GM12878 (cell line): ENCODE results near the gene DGAT2. TPM values are rescaled to one million over a fixed set of nuclear protein-coding genes. Genes with fewer than 3 reads are reported as not detected.

ENCODE experiments used
- ATAC-seq: fragments of 200-7000 bp; cut with Tn5 transposase; 3 replicates; pipeline ENCODE4 v1.9.1; 2020; ENCODE audit warnings: mild to moderate bottlenecking, moderate library complexity
- BruUV-seq: library from RNA; stranded (reverse); fragments of 400-500 nt; replicated peaks from 2 replicates; lab custom pipeline; 2021; lab: Mats Ljungman, UMichigan
- CTCF ChIA-PET: fragments of 300-600 bp; sonication (Branson Sonifier 250); formaldehyde crosslinking; extraction: SDS; loops from one replicate; lab custom pipeline; 2021; ENCODE audit warnings: inconsistent platforms; lab: Yijun Ruan, JAX
- POLR2A ChIA-PET: fragments of 350-600 bp; formaldehyde crosslinking; extraction: SDS; loops from one replicate; lab custom pipeline; 2021; ENCODE audit warnings: inconsistent platforms; lab: Charles Lee
- RAD21 ChIA-PET: fragments of 300-600 bp; sonication (Branson Sonifier 250); formaldehyde crosslinking; loops from one replicate; lab custom pipeline; 2023; ENCODE audit warnings: antibody characterized with exemption; ENCODE audit not compliant: unreplicated experiment; lab: Charles Lee
- SMC1A ChIA-PET: fragments of 300-600 bp; sonication (Branson Sonifier 250); formaldehyde crosslinking; loops from one replicate; lab custom pipeline; 2023; ENCODE audit not compliant: unreplicated experiment, uncharacterized antibody; lab: Charles Lee
- DNase-seq: peaks from one replicate; pipeline ENCODE4 v3.0.0-alpha.2; 2011; ENCODE audit warnings: low read depth, low spot score
- FAIRE-seq: peaks from 3 replicates; lab custom pipeline; 2011; peaks lifted over from hg19 to GRCh38; lab: Jason Lieb, UNC
- H2AFZ ChIP-seq: 2 replicates; pipeline ENCODE4 v1.6.0; 2011; ENCODE audit warnings: low read depth, low read length, control low read depth; ENCODE audit not compliant: control insufficient read depth
- H3K27ac ChIP-seq: 2 replicates; pipeline ENCODE4 v1.5.1; 2011; ENCODE audit warnings: control low read depth; ENCODE audit not compliant: control insufficient read depth, insufficient read depth
- H3K27me3 ChIP-seq, 2 experiments: replicated peaks in 1 of 2; 2 replicates each; pipeline versions ENCODE4 v1.6.0 to v1.6.1; 2011; ENCODE audit warnings: low read length in 1 of 2; ENCODE audit not compliant: control insufficient read depth in 2 of 2, insufficient read depth in 2 of 2
- H3K36me3 ChIP-seq, 2 experiments: 2 replicates each; pipeline ENCODE4 v1.5.1; 2011; ENCODE audit warnings: low read length in 1 of 2; ENCODE audit not compliant: control insufficient read depth in 2 of 2, insufficient read depth in 2 of 2
- H3K4me1 ChIP-seq: 2 replicates; pipeline ENCODE4 v1.6.1; 2011; ENCODE audit warnings: mild to moderate bottlenecking, low read length, moderate library complexity, mixed read lengths; ENCODE audit not compliant: control insufficient read depth, insufficient read depth
- H3K4me2 ChIP-seq: 2 replicates; pipeline ENCODE4 v1.6.0; 2011; ENCODE audit warnings: control low read depth; ENCODE audit not compliant: control insufficient read depth, insufficient read depth
- H3K4me3 ChIP-seq: fragments of 200-600 bp; sonication (generic); 2 replicates; pipeline ENCODE4 v1.5.1; 2016
- H3K79me2 ChIP-seq: 2 replicates; pipeline ENCODE4 v1.6.0; 2011; ENCODE audit warnings: low read length; ENCODE audit not compliant: control insufficient read depth, insufficient read depth
- H3K9ac ChIP-seq: 2 replicates; pipeline ENCODE4 v1.8.0; 2011; ENCODE audit warnings: low read length, control low read depth, mixed read lengths; ENCODE audit not compliant: control insufficient read depth, insufficient read depth
- H3K9me3 ChIP-seq: replicated peaks from 3 replicates; pipeline ENCODE4 v1.5.1; 2011; ENCODE audit warnings: mild to moderate bottlenecking, low read length; ENCODE audit not compliant: control insufficient read depth, insufficient read depth
- H4K20me1 ChIP-seq: 2 replicates; pipeline ENCODE4 v1.6.0; 2011; ENCODE audit not compliant: control insufficient read depth, insufficient read depth
- ATF7 ChIP-seq: fragments of 450-650 bp; IDR thresholded peaks from 2 replicates; pipeline ENCODE4 v1.6.1; 2016; ENCODE audit warnings: low read depth, mild to moderate bottlenecking
- CHD2 ChIP-seq: IDR thresholded peaks from 2 replicates; pipeline ENCODE4 v1.6.1; 2011; ENCODE audit warnings: low read depth, low read length, improper control_type of control experiment, borderline replicate concordance
- CTCF ChIP-seq, 3 experiments: IDR thresholded peaks in 2 of 3; conservative IDR thresholded peaks in 1 of 3; 2 replicates each; pipeline ENCODE4 v1.5.1; 2011; ENCODE audit warnings: low read depth in 3 of 3, low read length in 3 of 3, mild to moderate bottlenecking in 3 of 3, control low read depth in 2 of 3, moderate library complexity in 2 of 3, inconsistent platforms in 1 of 3, mixed read lengths in 1 of 3; ENCODE audit not compliant: control insufficient read depth in 2 of 3, insufficient read depth in 1 of 3; ENCODE audit errors: extremely low read depth in 1 of 3
- EED ChIP-seq: sonication (generic); IDR thresholded peaks from 2 replicates; pipeline ENCODE4 v1.6.1; 2016; ENCODE audit warnings: antibody characterized with exemption, low read depth
- FOXM1 ChIP-seq: IDR thresholded peaks from 2 replicates; pipeline ENCODE4 v1.6.1; 2012; ENCODE audit warnings: low read depth, mild to moderate bottlenecking, inconsistent platforms, low read length, moderate library complexity
- IKZF1 ChIP-seq: fragments of 450-650 bp; conservative IDR thresholded peaks from 2 replicates; pipeline ENCODE4 v1.6.1; 2017; ENCODE audit warnings: antibody characterized with exemption, mild to moderate bottlenecking
- MYB ChIP-seq: fragments of 150-350 bp; IDR thresholded peaks from 2 replicates; pipeline ENCODE4 v1.6.1; 2014; ENCODE audit warnings: mild to moderate bottlenecking, low read depth, low read length, borderline replicate concordance
- NFYA ChIP-seq: IDR thresholded peaks from 2 replicates; pipeline ENCODE4 v1.6.1; 2011; ENCODE audit warnings: low read depth, mild to moderate bottlenecking, low read length, improper control_type of control experiment, borderline replicate concordance
- ZNF217 ChIP-seq: fragments of 450-650 bp; IDR thresholded peaks from 2 replicates; pipeline ENCODE4 v1.6.1; 2017; ENCODE audit warnings: antibody characterized with exemption, mild to moderate bottlenecking
- ZSCAN29 ChIP-seq: fragments of 450-650 bp; IDR thresholded peaks from 2 replicates; pipeline ENCODE4 v1.6.1; 2017; ENCODE audit warnings: mild to moderate bottlenecking, moderate library complexity
- WGBS: methylation state at CpG from one replicate; pipeline ENCODE4 v1.1.6; 2016; ENCODE audit warnings: low lambda C conversion rate; ENCODE audit not compliant: insufficient replicate concordance, insufficient coverage; ENCODE audit errors: missing lambda C conversion rate; 5-methylcytosine and 5-hydroxymethylcytosine counted together
- in situ Hi-C: fragments of 300-500 bp; cut with MboI; formaldehyde crosslinking; loops from 9 replicates; pipeline ENCODE4 v1.14.3; 2018; ENCODE audit warnings: mixed read lengths
- intact Hi-C: fragments of 100-400 bp; cut with micrococcal nuclease; formaldehyde crosslinking; loops from one replicate; pipeline ENCODE4 v1.14.2; 2022; ENCODE audit not compliant: unreplicated experiment
- polyA plus RNA-seq, 11 experiments: library from polyadenylated mRNA; depleted of rRNA in 4 of 11; unstranded in 6 of 11; stranded (reverse) in 5 of 11; fragments of >200 nt; fragmentation: Nextera tagmentation in 4 of 11; fragmentation: Illumina TruSeq in 1 of 11; extraction: Ambion mirVana in 4 of 11; extraction: Trizol in 1 of 11; gene quantifications; 1 replicate in 1 of 11; 2 replicates in 10 of 11; pipeline versions ENCODE4 v1.2.1 to v1.2.3, GENCODE V29; 2011 to 2016; ENCODE audit warnings: inconsistent platforms in 2 of 11, missing spikeins in 2 of 11, low read depth in 1 of 11
- total RNA-seq, 4 experiments: library from RNA; depleted of rRNA in 3 of 4; stranded (reverse); fragments of >200 nt in 3 of 4; fragmentation: Illumina TruSeq in 1 of 4; extraction: Trizol in 1 of 4; gene quantifications; 2 replicates each; pipeline versions ENCODE4 v1.2.1 to v1.2.3, GENCODE V29; 2013 to 2021
- TF ChIP-seq, protein P1 (sequence below): fragments of 450-650 bp; IDR thresholded peaks from 2 replicates; pipeline ENCODE4 v1.6.1; 2017; ENCODE audit warnings: antibody characterized with exemption, mild to moderate bottlenecking, moderate library complexity
- TF ChIP-seq, protein P2 (sequence below): IDR thresholded peaks from 2 replicates; pipeline ENCODE4 v1.6.1; 2011; ENCODE audit warnings: low read depth, low read length, improper control_type of control experiment, borderline replicate concordance
- TF ChIP-seq, protein P3 (sequence below): IDR thresholded peaks from 2 replicates; pipeline ENCODE4 v1.6.1; 2012; ENCODE audit warnings: mild to moderate bottlenecking, low read depth, low read length

Gene DGAT2
- total and polyA plus RNA-seq, 10 of the 15 experiments (the other 5 are each of a cell fraction or from before 2014, with no cell fraction given), result 5.1 to 25.9 (median 17.6) TPM

- Histone ChIP-seq H3K4me3 (no peak overlapping the region), H3K9me3 (no peaks in the 10 kb centered on the region), H3K79me2 (no peaks in the 10 kb centered on the region), H2AFZ (no peak overlapping the region), H3K4me2 (no peak overlapping the region), H3K36me3 (no peaks in the 10 kb centered on the region; a peak in 2 of 4 replicates), H3K27me3 (no peaks in the 10 kb centered on the region), H3K4me1 (no peaks in the 10 kb centered on the region), H4K20me1 (no peaks in the 10 kb centered on the region), H3K9ac (no peak overlapping the region), H3K27ac (no peak overlapping the region)
- FAIRE-seq, result no peak
- ChIA-PET POLR2A (no interaction called here), SMC1A (no interaction called here), RAD21 (no interaction called here), CTCF (interaction anchor here (3.3 kb wide), 1 partner anchor 19 kb away, joined by 16 read pairs; no protein-coding TSS in a partner anchor)
- no peak for DNase-seq
- in situ Hi-C loops (no loop called here), intact Hi-C loops (no loop called here)
- no peak for ATAC-seq
- 76% methylated on average over 4 of the region's 4 CpGs for WGBS
- BruUV-seq, result no TSS peak
- TF ChIP-seq, protein P1, sequence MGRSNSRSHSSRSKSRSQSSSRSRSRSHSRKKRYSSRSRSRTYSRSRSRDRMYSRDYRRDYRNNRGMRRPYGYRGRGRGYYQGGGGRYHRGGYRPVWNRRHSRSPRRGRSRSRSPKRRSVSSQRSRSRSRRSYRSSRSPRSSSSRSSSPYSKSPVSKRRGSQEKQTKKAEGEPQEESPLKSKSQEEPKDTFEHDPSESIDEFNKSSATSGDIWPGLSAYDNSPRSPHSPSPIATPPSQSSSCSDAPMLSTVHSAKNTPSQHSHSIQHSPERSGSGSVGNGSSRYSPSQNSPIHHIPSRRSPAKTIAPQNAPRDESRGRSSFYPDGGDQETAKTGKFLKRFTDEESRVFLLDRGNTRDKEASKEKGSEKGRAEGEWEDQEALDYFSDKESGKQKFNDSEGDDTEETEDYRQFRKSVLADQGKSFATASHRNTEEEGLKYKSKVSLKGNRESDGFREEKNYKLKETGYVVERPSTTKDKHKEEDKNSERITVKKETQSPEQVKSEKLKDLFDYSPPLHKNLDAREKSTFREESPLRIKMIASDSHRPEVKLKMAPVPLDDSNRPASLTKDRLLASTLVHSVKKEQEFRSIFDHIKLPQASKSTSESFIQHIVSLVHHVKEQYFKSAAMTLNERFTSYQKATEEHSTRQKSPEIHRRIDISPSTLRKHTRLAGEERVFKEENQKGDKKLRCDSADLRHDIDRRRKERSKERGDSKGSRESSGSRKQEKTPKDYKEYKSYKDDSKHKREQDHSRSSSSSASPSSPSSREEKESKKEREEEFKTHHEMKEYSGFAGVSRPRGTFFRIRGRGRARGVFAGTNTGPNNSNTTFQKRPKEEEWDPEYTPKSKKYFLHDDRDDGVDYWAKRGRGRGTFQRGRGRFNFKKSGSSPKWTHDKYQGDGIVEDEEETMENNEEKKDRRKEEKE, result no peak
- TF ChIP-seq CHD2 (no peak), EED (no peak), CTCF (IDR thresholded peaks at IDR 0.05 in 2 of 3, conservative IDR thresholded peaks at IDR 0.05 in 1 of 3; ENCODE audit: control insufficient read depth in 2 of 3, extremely low read depth in 1 of 3, insufficient read depth in 1 of 3, low read depth in 3 of 3, low read length in 3 of 3) (no peak), ZNF217 (no peak), NFYA (no peak), ATF7 (no peak), IKZF1 (no peak), MYB (no peak), FOXM1 (no peak), ZSCAN29 (no peak)
- TF ChIP-seq, protein P2, sequence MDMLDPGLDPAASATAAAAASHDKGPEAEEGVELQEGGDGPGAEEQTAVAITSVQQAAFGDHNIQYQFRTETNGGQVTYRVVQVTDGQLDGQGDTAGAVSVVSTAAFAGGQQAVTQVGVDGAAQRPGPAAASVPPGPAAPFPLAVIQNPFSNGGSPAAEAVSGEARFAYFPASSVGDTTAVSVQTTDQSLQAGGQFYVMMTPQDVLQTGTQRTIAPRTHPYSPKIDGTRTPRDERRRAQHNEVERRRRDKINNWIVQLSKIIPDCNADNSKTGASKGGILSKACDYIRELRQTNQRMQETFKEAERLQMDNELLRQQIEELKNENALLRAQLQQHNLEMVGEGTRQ, result no peak
- TF ChIP-seq, protein P3, sequence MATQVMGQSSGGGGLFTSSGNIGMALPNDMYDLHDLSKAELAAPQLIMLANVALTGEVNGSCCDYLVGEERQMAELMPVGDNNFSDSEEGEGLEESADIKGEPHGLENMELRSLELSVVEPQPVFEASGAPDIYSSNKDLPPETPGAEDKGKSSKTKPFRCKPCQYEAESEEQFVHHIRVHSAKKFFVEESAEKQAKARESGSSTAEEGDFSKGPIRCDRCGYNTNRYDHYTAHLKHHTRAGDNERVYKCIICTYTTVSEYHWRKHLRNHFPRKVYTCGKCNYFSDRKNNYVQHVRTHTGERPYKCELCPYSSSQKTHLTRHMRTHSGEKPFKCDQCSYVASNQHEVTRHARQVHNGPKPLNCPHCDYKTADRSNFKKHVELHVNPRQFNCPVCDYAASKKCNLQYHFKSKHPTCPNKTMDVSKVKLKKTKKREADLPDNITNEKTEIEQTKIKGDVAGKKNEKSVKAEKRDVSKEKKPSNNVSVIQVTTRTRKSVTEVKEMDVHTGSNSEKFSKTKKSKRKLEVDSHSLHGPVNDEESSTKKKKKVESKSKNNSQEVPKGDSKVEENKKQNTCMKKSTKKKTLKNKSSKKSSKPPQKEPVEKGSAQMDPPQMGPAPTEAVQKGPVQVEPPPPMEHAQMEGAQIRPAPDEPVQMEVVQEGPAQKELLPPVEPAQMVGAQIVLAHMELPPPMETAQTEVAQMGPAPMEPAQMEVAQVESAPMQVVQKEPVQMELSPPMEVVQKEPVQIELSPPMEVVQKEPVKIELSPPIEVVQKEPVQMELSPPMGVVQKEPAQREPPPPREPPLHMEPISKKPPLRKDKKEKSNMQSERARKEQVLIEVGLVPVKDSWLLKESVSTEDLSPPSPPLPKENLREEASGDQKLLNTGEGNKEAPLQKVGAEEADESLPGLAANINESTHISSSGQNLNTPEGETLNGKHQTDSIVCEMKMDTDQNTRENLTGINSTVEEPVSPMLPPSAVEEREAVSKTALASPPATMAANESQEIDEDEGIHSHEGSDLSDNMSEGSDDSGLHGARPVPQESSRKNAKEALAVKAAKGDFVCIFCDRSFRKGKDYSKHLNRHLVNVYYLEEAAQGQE, result no peak
Measured at GRCh38 chr11:75783416-75784084, 15.0 kb downstream of the DGAT2 start.
